ENCODE data around the gene SCAMP5.

The SCAMP5 gene

GRCh38 chr15:75056036-75056435, 60.7 kb downstream of the SCAMP5 start:
- no peak for DNase-seq (ENCODE audit: low read depth)
- no peak overlapping the region for H3K4me3 ChIP-seq (ENCODE audit: low read depth, low read length)
- no peak for TF ChIP-seq CTCF (IDR thresholded peaks at IDR 0.05; ENCODE audit: control insufficient read depth, extremely low read depth, insufficient read depth)

- no peak for TF ChIP-seq CTCF (IDR thresholded peaks at IDR 0.05; ENCODE audit: control insufficient read depth, extremely low read depth, insufficient read depth)
- H3K4me3 ChIP-seq (ENCODE audit: low read depth, low read length), result no peak overlapping the region
- DNase-seq (ENCODE audit: low read depth), result no peak
Measured at GRCh38 chr15:75058127-75058905, 63.0 kb downstream of the SCAMP5 start.

GRCh38 chr15:75059607-75060006, 64.2 kb downstream of the SCAMP5 start:
- DNase-seq (ENCODE audit: low read depth), result no peak
- no peak overlapping the region for H3K4me3 ChIP-seq (ENCODE audit: low read depth, low read length)
- no peak for TF ChIP-seq CTCF (IDR thresholded peaks at IDR 0.05; ENCODE audit: control insufficient read depth, extremely low read depth, insufficient read depth)

- H3K4me3 ChIP-seq (ENCODE audit: low read depth, low read length), result no peak overlapping the region
- DNase-seq (ENCODE audit: low read depth), result no peak
- no peak for TF ChIP-seq CTCF (IDR thresholded peaks at IDR 0.05; ENCODE audit: control insufficient read depth, extremely low read depth, insufficient read depth)
Measured at GRCh38 chr15:75061272-75061671, 65.9 kb downstream of the SCAMP5 start.

DNA sequence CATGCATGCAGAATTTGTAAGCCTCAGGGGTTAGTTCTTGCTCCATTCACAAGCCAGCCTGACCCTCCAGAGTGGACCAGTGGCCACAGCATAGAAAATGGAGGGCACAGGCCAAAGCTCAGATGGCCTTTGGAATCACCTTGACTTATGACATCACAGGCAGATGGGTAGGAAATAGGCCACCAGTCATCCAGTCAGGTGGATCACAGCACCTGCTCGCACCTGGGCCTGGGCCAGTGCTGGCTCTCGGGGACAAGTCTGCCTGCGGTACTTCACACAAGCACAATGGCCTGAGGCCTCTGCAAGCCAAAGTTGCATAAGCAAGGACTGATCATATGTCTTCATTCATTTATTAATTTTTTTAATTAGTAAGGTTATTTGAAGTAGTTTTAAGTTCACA, 67.3 kb downstream of the SCAMP5 start:
- TF ChIP-seq CTCF (IDR thresholded peaks at IDR 0.05; ENCODE audit: control insufficient read depth, extremely low read depth, insufficient read depth), result no peak
- H3K4me3 ChIP-seq (ENCODE audit: low read depth, low read length), result no peak overlapping the region
- no peak for DNase-seq (ENCODE audit: low read depth)

DNA sequence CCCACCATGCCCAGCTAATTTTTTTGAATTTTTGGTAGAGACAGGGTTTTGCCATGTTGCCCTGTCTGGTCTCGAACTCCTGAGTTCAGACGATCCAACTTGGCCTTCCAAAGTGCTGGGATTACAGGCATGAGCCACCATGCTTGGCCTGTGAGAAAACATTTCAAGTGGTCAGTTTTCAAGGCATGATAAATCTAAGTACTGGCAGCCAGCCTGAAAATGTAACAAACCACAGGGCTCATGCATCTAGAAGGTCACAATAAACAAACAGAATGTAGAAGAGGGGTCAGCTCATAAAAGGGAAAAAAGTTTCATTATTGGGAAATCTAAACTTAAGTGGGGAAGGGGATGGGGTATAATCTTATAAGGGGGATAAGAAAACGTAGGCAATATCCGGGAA, 68.0 kb downstream of the SCAMP5 start:
- TF ChIP-seq CTCF (IDR thresholded peaks at IDR 0.05; ENCODE audit: control insufficient read depth, extremely low read depth, insufficient read depth), result no peak
- no peak for DNase-seq (ENCODE audit: low read depth)
- no peak overlapping the region for H3K4me3 ChIP-seq (ENCODE audit: low read depth, low read length)

- DNase-seq (ENCODE audit: low read depth), result no peak
- no peak overlapping the region for H3K4me3 ChIP-seq (ENCODE audit: low read depth, low read length)
- no peak for TF ChIP-seq CTCF (IDR thresholded peaks at IDR 0.05; ENCODE audit: control insufficient read depth, extremely low read depth, insufficient read depth)
Measured at GRCh38 chr15:75063889-75064288, 68.5 kb downstream of the SCAMP5 start.
